Retinal pigment epithelial cell (primary cell): ENCODE data around the gene PIGS.

Experiments used
- DNase-seq: peaks from one replicate; pipeline ENCODE4 v3.0.0-alpha.2; 2010; ENCODE audit warnings: low read depth
- H3K4me3 ChIP-seq: 2 replicates; pipeline ENCODE4 v1.5.1; 2011; ENCODE audit warnings: mild to moderate bottlenecking, low read length, control low read depth, moderate library complexity
- TF ChIP-seq, protein P1 (sequence below): conservative IDR thresholded peaks from 2 replicates; pipeline ENCODE4 v1.5.1; 2011; ENCODE audit warnings: low read depth, low read length, control low read depth, inconsistent platforms

Gene PIGS

GRCh38 chr17:28597606-28598383 is 26.5 kb upstream of the PIGS start:
- H3K4me3 ChIP-seq, result peak overlapping the region; percentile 89
- TF ChIP-seq, protein P1, sequence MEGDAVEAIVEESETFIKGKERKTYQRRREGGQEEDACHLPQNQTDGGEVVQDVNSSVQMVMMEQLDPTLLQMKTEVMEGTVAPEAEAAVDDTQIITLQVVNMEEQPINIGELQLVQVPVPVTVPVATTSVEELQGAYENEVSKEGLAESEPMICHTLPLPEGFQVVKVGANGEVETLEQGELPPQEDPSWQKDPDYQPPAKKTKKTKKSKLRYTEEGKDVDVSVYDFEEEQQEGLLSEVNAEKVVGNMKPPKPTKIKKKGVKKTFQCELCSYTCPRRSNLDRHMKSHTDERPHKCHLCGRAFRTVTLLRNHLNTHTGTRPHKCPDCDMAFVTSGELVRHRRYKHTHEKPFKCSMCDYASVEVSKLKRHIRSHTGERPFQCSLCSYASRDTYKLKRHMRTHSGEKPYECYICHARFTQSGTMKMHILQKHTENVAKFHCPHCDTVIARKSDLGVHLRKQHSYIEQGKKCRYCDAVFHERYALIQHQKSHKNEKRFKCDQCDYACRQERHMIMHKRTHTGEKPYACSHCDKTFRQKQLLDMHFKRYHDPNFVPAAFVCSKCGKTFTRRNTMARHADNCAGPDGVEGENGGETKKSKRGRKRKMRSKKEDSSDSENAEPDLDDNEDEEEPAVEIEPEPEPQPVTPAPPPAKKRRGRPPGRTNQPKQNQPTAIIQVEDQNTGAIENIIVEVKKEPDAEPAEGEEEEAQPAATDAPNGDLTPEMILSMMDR, result no peak
- DNase-seq, result no peak

DNA sequence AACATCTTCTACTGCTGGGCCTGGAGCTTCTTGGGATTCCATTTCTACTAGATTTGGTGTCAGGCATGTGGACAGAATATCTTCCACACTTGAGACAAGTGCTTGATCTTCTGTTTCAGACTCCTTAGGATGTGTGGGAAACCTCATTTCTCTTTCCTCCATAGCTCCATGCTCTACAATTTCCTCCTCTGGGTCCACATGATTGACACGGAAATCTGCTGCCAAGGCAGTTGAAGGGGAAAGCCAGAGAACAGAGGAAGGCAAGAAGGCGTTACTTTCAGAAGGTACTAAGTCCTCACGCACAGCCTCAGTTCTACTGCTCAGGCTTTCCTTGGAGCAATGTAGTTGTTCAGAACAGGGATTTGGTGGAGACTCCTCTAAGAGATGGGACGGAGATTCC is 20.9 kb upstream of the PIGS start:
- DNase-seq, result no peak
- TF ChIP-seq, protein P1, result no peak
- no peak overlapping the region for H3K4me3 ChIP-seq

GRCh38 chr17:28585851-28586250 is 14.5 kb upstream of the PIGS start:
- TF ChIP-seq, protein P1, result no peak
- no peak for DNase-seq
- no peak overlapping the region for H3K4me3 ChIP-seq

- H3K4me3 ChIP-seq, result no peak overlapping the region
- no peak for DNase-seq
- TF ChIP-seq, protein P1, result no peak
Measured at GRCh38 chr17:28584434-28584833, 13.1 kb upstream of the PIGS start.

DNA sequence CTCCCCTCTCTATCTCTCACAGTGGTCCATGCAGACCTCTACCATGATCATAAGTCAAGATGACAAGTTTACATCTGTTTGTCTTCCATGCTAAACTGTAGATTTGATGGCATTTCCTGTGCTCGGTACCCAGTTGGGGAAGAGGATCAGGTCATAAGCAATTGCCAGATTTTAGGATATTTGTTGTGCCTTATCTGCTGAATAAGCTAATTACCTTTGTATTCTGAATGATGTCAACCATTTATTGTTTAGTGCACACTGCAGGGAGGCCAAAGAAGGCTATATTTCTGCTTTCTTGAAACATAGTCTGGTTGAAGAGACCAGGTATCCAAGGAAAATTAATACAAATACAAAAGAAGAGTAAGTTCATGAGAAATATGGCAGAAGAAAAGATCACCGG is 11.2 kb upstream of the PIGS start:
- TF ChIP-seq, protein P1, result no peak
- no peak overlapping the region for H3K4me3 ChIP-seq
- DNase-seq, result no peak

DNA sequence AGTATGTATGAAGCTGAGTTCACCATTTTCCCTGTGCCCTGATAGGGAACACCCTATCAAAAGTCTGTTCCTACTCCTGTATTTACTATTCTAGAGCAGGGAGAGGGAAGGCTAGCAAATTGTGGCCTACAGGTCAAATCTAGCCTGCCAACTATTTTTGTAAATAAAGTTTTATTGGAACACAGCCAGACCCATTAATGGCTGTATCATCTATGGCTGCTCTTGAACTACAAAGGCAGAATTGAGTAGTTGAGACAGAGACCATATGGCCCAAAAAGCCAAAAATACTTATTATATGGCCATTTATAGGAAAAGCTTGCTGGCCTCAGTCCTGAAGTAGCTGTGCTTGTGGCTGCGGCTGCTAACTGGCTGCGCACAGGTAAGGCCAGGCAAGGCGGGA is 9.6 kb upstream of the PIGS start:
- no peak overlapping the region for H3K4me3 ChIP-seq
- DNase-seq, result no peak
- TF ChIP-seq, protein P1, result no peak

DNA sequence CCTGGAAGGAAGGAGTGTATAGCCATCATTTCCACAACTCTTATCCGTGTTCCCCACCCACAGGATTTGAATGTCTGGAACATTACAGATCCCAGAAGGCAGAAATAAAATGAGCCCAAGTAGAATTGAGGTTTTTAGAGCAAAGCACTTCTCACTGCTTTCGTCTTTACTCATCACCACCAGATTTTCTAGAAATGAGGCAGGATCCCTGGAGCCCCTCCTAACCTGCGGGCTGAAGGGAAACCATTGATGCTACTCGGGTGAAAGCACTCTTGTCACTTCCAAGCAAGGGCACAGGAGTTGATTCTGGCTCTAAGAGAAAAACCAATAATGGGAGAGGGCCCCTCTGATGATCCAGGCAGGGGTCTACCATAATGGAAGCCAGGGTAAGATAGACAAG is 8.2 kb upstream of the PIGS start:
- TF ChIP-seq, protein P1, result no peak
- DNase-seq, result no peak
- no peak overlapping the region for H3K4me3 ChIP-seq
